ENCODE data around the gene DNAJC24.

DNAJC24 gene

GRCh38 chr11:31417357-31417756 is 47.7 kb downstream of the DNAJC24 start:
- H3K9me3 ChIP-seq (ENCODE audit: control insufficient read depth in 1 of 2, low read length in 2 of 2): no peaks in the 10 kb centered on the region
- H3K36me3 ChIP-seq (ENCODE audit: control insufficient read depth in 1 of 2, insufficient read depth in 2 of 2, low read length in 2 of 2): peaks cover 0 to 4% of the 10 kb centered on the region in 2 donors
- H3K4me3 ChIP-seq (ENCODE audit: low read depth in 1 of 2, low read length in 2 of 2): no peak overlapping the region
- H3K27ac ChIP-seq (ENCODE audit: low read length): no peak overlapping the region
- no peaks in the 10 kb centered on the region for H3K4me1 ChIP-seq (ENCODE audit: control insufficient read depth in 1 of 2, insufficient read depth in 2 of 2, low read length in 2 of 2)
- no peaks in the 10 kb centered on the region for H3K27me3 ChIP-seq (ENCODE audit: low read depth, low read length)

- H3K9me3 ChIP-seq (ENCODE audit: control insufficient read depth in 1 of 2, low read length in 2 of 2): no peaks in the 10 kb centered on the region
- H3K4me3 ChIP-seq (ENCODE audit: low read depth in 1 of 2, low read length in 2 of 2): no peak overlapping the region
- no peaks in the 10 kb centered on the region for H3K4me1 ChIP-seq (ENCODE audit: control insufficient read depth in 1 of 2, insufficient read depth in 2 of 2, low read length in 2 of 2)
- H3K27me3 ChIP-seq (ENCODE audit: low read depth, low read length): no peaks in the 10 kb centered on the region
- peaks cover 0 to 4% of the 10 kb centered on the region in 2 donors for H3K36me3 ChIP-seq (ENCODE audit: control insufficient read depth in 1 of 2, insufficient read depth in 2 of 2, low read length in 2 of 2)
- no peak overlapping the region for H3K27ac ChIP-seq (ENCODE audit: low read length)
These were observed 48.2 kb downstream of the DNAJC24 start for GRCh38 chr11:31417816-31418215.

GRCh38 chr11:31419138-31419537 is 49.5 kb downstream of the DNAJC24 start:
- Histone ChIP-seq H3K9me3 (ENCODE audit: control insufficient read depth in 1 of 2, low read length in 2 of 2) (no peaks in the 10 kb centered on the region), H3K4me1 (ENCODE audit: control insufficient read depth in 1 of 2, insufficient read depth in 2 of 2, low read length in 2 of 2) (no peaks in the 10 kb centered on the region), H3K27ac (ENCODE audit: low read length) (no peak overlapping the region), H3K36me3 (ENCODE audit: control insufficient read depth in 1 of 2, insufficient read depth in 2 of 2, low read length in 2 of 2) (peaks cover 0 to 4% of the 10 kb centered on the region in 2 donors), H3K27me3 (ENCODE audit: low read depth, low read length) (no peaks in the 10 kb centered on the region), H3K4me3 (ENCODE audit: low read depth in 1 of 2, low read length in 2 of 2) (no peak overlapping the region)

- no peaks in the 10 kb centered on the region for H3K27me3 ChIP-seq (ENCODE audit: low read depth, low read length)
- H3K27ac ChIP-seq (ENCODE audit: low read length): no peak overlapping the region
- H3K4me3 ChIP-seq (ENCODE audit: low read depth in 1 of 2, low read length in 2 of 2): no peak overlapping the region
- no peaks in the 10 kb centered on the region for H3K9me3 ChIP-seq (ENCODE audit: control insufficient read depth in 1 of 2, low read length in 2 of 2)
- no peaks in the 10 kb centered on the region for H3K4me1 ChIP-seq (ENCODE audit: control insufficient read depth in 1 of 2, insufficient read depth in 2 of 2, low read length in 2 of 2)
- H3K36me3 ChIP-seq (ENCODE audit: control insufficient read depth in 1 of 2, insufficient read depth in 2 of 2, low read length in 2 of 2): peaks cover 0 to 4% of the 10 kb centered on the region in 2 donors
These were observed 50.0 kb downstream of the DNAJC24 start for GRCh38 chr11:31419669-31420068.

- no peaks in the 10 kb centered on the region for H3K27me3 ChIP-seq (ENCODE audit: low read depth, low read length)
- H3K9me3 ChIP-seq (ENCODE audit: control insufficient read depth in 1 of 2, low read length in 2 of 2): no peaks in the 10 kb centered on the region
- H3K4me3 ChIP-seq (ENCODE audit: low read depth in 1 of 2, low read length in 2 of 2): no peak overlapping the region
- H3K27ac ChIP-seq (ENCODE audit: low read length): no peak overlapping the region
- H3K4me1 ChIP-seq (ENCODE audit: control insufficient read depth in 1 of 2, insufficient read depth in 2 of 2, low read length in 2 of 2): no peaks in the 10 kb centered on the region
- no peaks in the 10 kb centered on the region for H3K36me3 ChIP-seq (ENCODE audit: control insufficient read depth in 1 of 2, insufficient read depth in 2 of 2, low read length in 2 of 2)
These were observed 52.2 kb downstream of the DNAJC24 start for GRCh38 chr11:31421820-31422219.

GRCh38 chr11:31422703-31423102 is 53.0 kb downstream of the DNAJC24 start:
- Histone ChIP-seq H3K27me3 (ENCODE audit: low read depth, low read length) (no peaks in the 10 kb centered on the region), H3K36me3 (ENCODE audit: control insufficient read depth in 1 of 2, insufficient read depth in 2 of 2, low read length in 2 of 2) (no peaks in the 10 kb centered on the region), H3K27ac (ENCODE audit: low read length) (no peak overlapping the region), H3K9me3 (ENCODE audit: control insufficient read depth in 1 of 2, low read length in 2 of 2) (no peaks in the 10 kb centered on the region), H3K4me3 (ENCODE audit: low read depth in 1 of 2, low read length in 2 of 2) (no peak overlapping the region), H3K4me1 (ENCODE audit: control insufficient read depth in 1 of 2, insufficient read depth in 2 of 2, low read length in 2 of 2) (no peaks in the 10 kb centered on the region)

- Histone ChIP-seq H3K4me3 (ENCODE audit: low read depth in 1 of 2, low read length in 2 of 2) (no peak overlapping the region), H3K36me3 (ENCODE audit: control insufficient read depth in 1 of 2, insufficient read depth in 2 of 2, low read length in 2 of 2) (no peaks in the 10 kb centered on the region), H3K27ac (ENCODE audit: low read length) (no peak overlapping the region), H3K4me1 (ENCODE audit: control insufficient read depth in 1 of 2, insufficient read depth in 2 of 2, low read length in 2 of 2) (no peaks in the 10 kb centered on the region), H3K27me3 (ENCODE audit: low read depth, low read length) (no peaks in the 10 kb centered on the region), H3K9me3 (ENCODE audit: control insufficient read depth in 1 of 2, low read length in 2 of 2) (no peaks in the 10 kb centered on the region)
These were observed 55.0 kb downstream of the DNAJC24 start for GRCh38 chr11:31424652-31425051.

- H3K36me3 ChIP-seq (ENCODE audit: control insufficient read depth in 1 of 2, insufficient read depth in 2 of 2, low read length in 2 of 2): peaks cover 0 to 5% of the 10 kb centered on the region in 2 donors
- H3K27ac ChIP-seq (ENCODE audit: low read length): no peak overlapping the region
- H3K27me3 ChIP-seq (ENCODE audit: low read depth, low read length): no peaks in the 10 kb centered on the region
- no peak overlapping the region for H3K4me3 ChIP-seq (ENCODE audit: low read depth in 1 of 2, low read length in 2 of 2)
- H3K4me1 ChIP-seq (ENCODE audit: control insufficient read depth in 1 of 2, insufficient read depth in 2 of 2, low read length in 2 of 2): no peaks in the 10 kb centered on the region
- H3K9me3 ChIP-seq (ENCODE audit: control insufficient read depth in 1 of 2, low read length in 2 of 2): no peaks in the 10 kb centered on the region
These were observed 64.2 kb downstream of the DNAJC24 start for GRCh38 chr11:31433851-31434250.

- Histone ChIP-seq H3K4me3 (ENCODE audit: low read depth in 1 of 2, low read length in 2 of 2) (no peak overlapping the region), H3K4me1 (ENCODE audit: control insufficient read depth in 1 of 2, insufficient read depth in 2 of 2, low read length in 2 of 2) (no peaks in the 10 kb centered on the region), H3K9me3 (ENCODE audit: control insufficient read depth in 1 of 2, low read length in 2 of 2) (no peaks in the 10 kb centered on the region), H3K36me3 (ENCODE audit: control insufficient read depth in 1 of 2, insufficient read depth in 2 of 2, low read length in 2 of 2) (no peaks in the 10 kb centered on the region), H3K27ac (ENCODE audit: low read length) (no peak overlapping the region), H3K27me3 (ENCODE audit: low read depth, low read length) (no peaks in the 10 kb centered on the region)
These were observed 68.2 kb downstream of the DNAJC24 start for GRCh38 chr11:31437742-31438435.

- no peaks in the 10 kb centered on the region for H3K27me3 ChIP-seq (ENCODE audit: low read depth, low read length)
- no peaks in the 10 kb centered on the region for H3K4me1 ChIP-seq (ENCODE audit: control insufficient read depth in 1 of 2, insufficient read depth in 2 of 2, low read length in 2 of 2)
- H3K9me3 ChIP-seq (ENCODE audit: control insufficient read depth in 1 of 2, low read length in 2 of 2): no peaks in the 10 kb centered on the region
- no peak overlapping the region for H3K4me3 ChIP-seq (ENCODE audit: low read depth in 1 of 2, low read length in 2 of 2)
- no peak overlapping the region for H3K27ac ChIP-seq (ENCODE audit: low read length)
- no peaks in the 10 kb centered on the region for H3K36me3 ChIP-seq (ENCODE audit: control insufficient read depth in 1 of 2, insufficient read depth in 2 of 2, low read length in 2 of 2)
These were observed 71.6 kb downstream of the DNAJC24 start for GRCh38 chr11:31441296-31441695.

GRCh38 chr11:31442086-31442485 is 72.4 kb downstream of the DNAJC24 start:
- no peaks in the 10 kb centered on the region for H3K27me3 ChIP-seq (ENCODE audit: low read depth, low read length)
- no peaks in the 10 kb centered on the region for H3K4me1 ChIP-seq (ENCODE audit: control insufficient read depth in 1 of 2, insufficient read depth in 2 of 2, low read length in 2 of 2)
- no peak overlapping the region for H3K27ac ChIP-seq (ENCODE audit: low read length)
- no peak overlapping the region for H3K4me3 ChIP-seq (ENCODE audit: low read depth in 1 of 2, low read length in 2 of 2)
- H3K36me3 ChIP-seq (ENCODE audit: control insufficient read depth in 1 of 2, insufficient read depth in 2 of 2, low read length in 2 of 2): no peaks in the 10 kb centered on the region
- H3K9me3 ChIP-seq (ENCODE audit: control insufficient read depth in 1 of 2, low read length in 2 of 2): no peaks in the 10 kb centered on the region

GRCh38 chr11:31443802-31444201 is 74.1 kb downstream of the DNAJC24 start:
- no peak overlapping the region for H3K27ac ChIP-seq (ENCODE audit: low read length)
- H3K4me3 ChIP-seq (ENCODE audit: low read depth in 1 of 2, low read length in 2 of 2): no peak overlapping the region
- no peaks in the 10 kb centered on the region for H3K36me3 ChIP-seq (ENCODE audit: control insufficient read depth in 1 of 2, insufficient read depth in 2 of 2, low read length in 2 of 2)
- no peaks in the 10 kb centered on the region for H3K27me3 ChIP-seq (ENCODE audit: low read depth, low read length)
- no peaks in the 10 kb centered on the region for H3K9me3 ChIP-seq (ENCODE audit: control insufficient read depth in 1 of 2, low read length in 2 of 2)
- H3K4me1 ChIP-seq (ENCODE audit: control insufficient read depth in 1 of 2, insufficient read depth in 2 of 2, low read length in 2 of 2): no peaks in the 10 kb centered on the region
